HUES48 (cell line): ENCODE results near the gene ATP5F1E.

Experiments
- H3K27ac ChIP-seq: one replicate; pipeline ENCODE4 v1.7.0; 2013; ENCODE audit warnings: low read depth, low read length, inconsistent platforms
- H3K27me3 ChIP-seq: 2 replicates; pipeline ENCODE4 v1.6.1; 2013; ENCODE audit warnings: mild to moderate bottlenecking, low read length; ENCODE audit not compliant: control insufficient read depth, insufficient read depth
- H3K36me3 ChIP-seq: 2 replicates; pipeline ENCODE4 v1.6.1; 2013; ENCODE audit warnings: low read length; ENCODE audit not compliant: control insufficient read depth, insufficient read depth
- H3K4me1 ChIP-seq: 2 replicates; pipeline ENCODE4 v1.6.1; 2013; ENCODE audit warnings: mild to moderate bottlenecking, low read length; ENCODE audit not compliant: control insufficient read depth, insufficient read depth
- H3K4me3 ChIP-seq: 2 replicates; pipeline ENCODE4 v1.5.1; 2013; ENCODE audit warnings: mild to moderate bottlenecking, low read depth, low read length
- H3K9ac ChIP-seq: 2 replicates; pipeline ENCODE4 v1.6.1; 2013; ENCODE audit warnings: mild to moderate bottlenecking, low read depth, low read length, moderate library complexity
- H3K9me3 ChIP-seq: 2 replicates; pipeline ENCODE4 v1.6.1; 2013; ENCODE audit warnings: low read length; ENCODE audit not compliant: control insufficient read depth, insufficient read depth

ATP5F1E gene

DNA sequence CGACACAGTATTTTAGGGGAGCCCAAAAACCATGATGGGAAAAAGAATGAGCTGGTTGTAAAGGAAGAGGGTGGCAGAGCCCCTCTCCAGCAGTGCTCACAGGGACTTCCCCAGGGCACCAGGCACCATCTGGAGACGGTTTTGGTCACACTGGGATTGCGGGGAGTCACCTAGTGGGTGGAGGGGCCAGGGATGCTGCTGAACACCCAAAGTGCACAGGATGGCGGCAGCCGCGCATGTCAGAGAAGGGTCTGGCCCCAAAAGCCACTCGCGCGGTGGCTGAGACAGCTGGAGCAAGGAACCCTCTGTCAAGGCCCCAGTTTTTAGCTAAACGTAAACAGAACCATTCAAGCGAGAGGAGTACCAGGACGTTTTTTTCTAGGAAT lies 35.9 kb downstream of the ATP5F1E start:
- Histone ChIP-seq H3K4me3 (no peak overlapping the region), H3K4me1 (no peaks in the 10 kb centered on the region), H3K27me3 (no peaks in the 10 kb centered on the region), H3K27ac (no peak overlapping the region), H3K9ac (no peak overlapping the region), H3K9me3 (no peaks in the 10 kb centered on the region), H3K36me3 (peaks cover 65% of the 10 kb centered on the region)

DNA sequence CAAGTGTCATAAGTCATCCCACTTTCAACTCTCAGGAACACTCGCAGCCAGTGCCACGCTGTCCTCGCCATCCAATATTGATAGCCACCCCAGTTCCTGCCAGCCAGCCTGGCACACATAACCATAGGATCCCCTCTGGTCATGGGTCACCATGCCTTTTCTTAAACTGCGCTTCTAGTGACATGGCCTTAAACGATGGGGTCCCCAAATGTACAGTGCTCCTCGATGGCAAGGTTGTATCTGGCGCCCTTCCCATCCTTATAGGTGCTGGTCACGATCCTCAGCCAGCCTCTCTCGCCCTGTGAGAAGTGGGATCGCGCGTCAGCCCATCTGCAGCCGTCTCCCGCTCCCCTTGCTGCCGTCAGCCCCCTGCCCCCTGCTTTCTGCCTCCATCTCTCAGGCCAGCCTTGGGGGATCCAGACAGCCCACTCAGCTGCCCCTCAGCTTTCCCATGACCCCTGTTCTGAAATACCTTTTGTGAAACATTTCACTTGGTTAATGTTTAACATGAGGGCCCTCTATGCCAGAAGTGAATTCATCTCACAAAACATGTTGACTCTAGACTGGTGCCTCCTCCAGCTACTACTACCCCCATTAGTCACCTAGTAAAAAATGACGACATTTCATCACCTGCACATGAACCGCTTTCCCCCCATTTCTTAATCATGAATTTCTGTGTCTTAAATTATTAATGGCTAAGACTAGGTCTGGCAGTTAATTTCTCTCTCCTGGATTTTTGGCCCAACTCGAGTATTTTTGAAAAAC lies 36.5 kb downstream of the ATP5F1E start:
- Histone ChIP-seq H3K9ac (no peak overlapping the region), H3K4me3 (no peak overlapping the region), H3K4me1 (no peaks in the 10 kb centered on the region), H3K36me3 (peaks cover 70% of the 10 kb centered on the region), H3K27ac (no peak overlapping the region), H3K27me3 (no peaks in the 10 kb centered on the region), H3K9me3 (no peaks in the 10 kb centered on the region)

DNA sequence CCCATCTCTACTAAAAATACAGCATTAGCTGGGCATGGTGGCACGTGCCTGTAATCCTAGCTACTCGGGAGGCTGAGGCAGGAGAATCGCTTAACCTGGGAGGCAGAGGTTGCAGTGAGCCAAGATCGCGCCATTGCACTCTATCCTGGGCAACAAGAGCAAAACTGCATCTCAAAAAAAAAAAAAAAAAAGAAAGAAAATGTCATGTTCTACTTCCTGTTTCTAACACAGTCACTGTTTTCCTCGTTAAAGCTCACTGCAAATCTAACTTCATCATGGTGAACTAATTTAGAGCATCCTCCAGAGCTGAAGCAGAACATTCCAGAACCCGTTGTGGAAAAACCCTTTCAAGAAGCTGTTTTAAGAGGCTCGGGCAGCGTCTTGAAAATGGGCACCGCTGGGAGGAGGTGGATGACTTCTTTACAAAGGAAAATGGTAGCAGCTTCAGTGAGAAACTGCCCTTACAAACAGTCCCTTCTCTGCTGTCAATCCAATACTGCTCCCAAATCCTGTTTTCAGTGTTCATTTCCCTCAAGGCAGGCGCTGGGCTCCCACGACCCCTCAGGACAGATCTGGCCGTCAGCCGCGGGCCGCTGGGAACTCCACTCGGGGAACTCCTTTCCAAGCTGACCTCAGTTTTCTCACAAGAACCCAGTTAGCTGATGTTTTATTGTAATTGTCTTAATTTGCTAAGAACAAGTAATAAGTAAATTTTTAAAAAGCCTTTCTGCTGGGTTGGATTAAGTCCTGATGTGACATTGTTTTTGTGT lies 37.6 kb downstream of the ATP5F1E start:
- H3K4me3 ChIP-seq: no peak overlapping the region
- H3K27me3 ChIP-seq: no peaks in the 10 kb centered on the region
- no peaks in the 10 kb centered on the region for H3K9me3 ChIP-seq
- H3K9ac ChIP-seq: no peak overlapping the region
- H3K36me3 ChIP-seq: peaks cover 79% of the 10 kb centered on the region
- no peaks in the 10 kb centered on the region for H3K4me1 ChIP-seq
- H3K27ac ChIP-seq: no peak overlapping the region

- no peak overlapping the region for H3K27ac ChIP-seq
- no peak overlapping the region for H3K9ac ChIP-seq
- no peaks in the 10 kb centered on the region for H3K9me3 ChIP-seq
- H3K27me3 ChIP-seq: no peaks in the 10 kb centered on the region
- H3K36me3 ChIP-seq: peaks cover 89% of the 10 kb centered on the region
- no peaks in the 10 kb centered on the region for H3K4me1 ChIP-seq
- no peak overlapping the region for H3K4me3 ChIP-seq
Measured at GRCh38 chr20:58993332-58994248, 38.5 kb downstream of the ATP5F1E start.

GRCh38 chr20:58992911-58993310 lies 39.2 kb downstream of the ATP5F1E start:
- Histone ChIP-seq H3K27me3 (no peaks in the 10 kb centered on the region), H3K36me3 (peaks cover 96% of the 10 kb centered on the region), H3K27ac (no peak overlapping the region), H3K9ac (no peak overlapping the region), H3K9me3 (no peaks in the 10 kb centered on the region), H3K4me1 (no peaks in the 10 kb centered on the region), H3K4me3 (no peak overlapping the region)

- Histone ChIP-seq H3K36me3 (peaks cover 98% of the 10 kb centered on the region), H3K4me3 (no peak overlapping the region), H3K27ac (no peak overlapping the region), H3K9me3 (no peaks in the 10 kb centered on the region), H3K9ac (no peak overlapping the region), H3K27me3 (no peaks in the 10 kb centered on the region), H3K4me1 (no peaks in the 10 kb centered on the region)
Measured at GRCh38 chr20:58991715-58992114, 40.4 kb downstream of the ATP5F1E start.

DNA sequence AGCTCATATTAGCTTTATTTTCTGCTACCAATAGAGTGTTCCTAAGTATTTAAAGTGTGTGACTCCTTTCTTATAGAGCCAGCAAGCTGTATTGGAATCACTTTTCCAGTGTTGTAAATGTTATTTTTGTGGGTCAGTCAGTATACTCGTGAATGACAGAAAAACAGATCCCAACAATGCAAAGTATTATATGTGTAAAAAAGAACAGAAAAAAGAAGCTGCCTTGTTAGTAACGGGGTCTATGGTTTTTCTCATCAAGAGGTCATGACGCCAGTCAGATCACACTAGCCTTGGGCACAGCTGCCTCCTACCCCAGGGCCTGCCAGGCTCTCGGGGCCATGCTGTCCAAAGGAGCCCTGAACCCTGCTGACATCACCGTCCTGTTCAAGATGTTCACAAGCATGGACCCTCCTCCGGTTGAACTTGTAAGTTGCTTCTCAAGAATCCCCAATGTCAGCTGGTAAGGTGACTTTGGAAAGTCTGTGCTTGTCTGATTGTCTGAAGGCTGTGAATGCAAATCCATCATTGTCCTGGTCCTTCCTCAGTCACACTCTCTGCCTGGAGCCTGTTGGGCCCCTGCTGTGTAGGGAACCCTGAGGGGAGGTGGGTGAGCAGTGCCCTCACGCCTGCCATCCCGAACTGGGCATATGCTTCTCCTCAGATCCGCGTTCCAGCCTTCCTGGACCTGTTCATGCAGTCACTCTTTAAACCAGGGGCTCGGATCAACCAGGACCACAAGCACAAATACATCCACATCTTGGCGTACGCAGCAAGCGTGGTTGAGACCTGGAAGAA lies 41.3 kb downstream of the ATP5F1E start:
- H3K27ac ChIP-seq: no peak overlapping the region
- H3K9ac ChIP-seq: no peak overlapping the region
- no peak overlapping the region for H3K4me3 ChIP-seq
- peaks cover 98% of the 10 kb centered on the region for H3K36me3 ChIP-seq
- H3K4me1 ChIP-seq: no peaks in the 10 kb centered on the region
- no peaks in the 10 kb centered on the region for H3K9me3 ChIP-seq
- no peaks in the 10 kb centered on the region for H3K27me3 ChIP-seq

- Histone ChIP-seq H3K9me3 (no peaks in the 10 kb centered on the region), H3K4me1 (no peaks in the 10 kb centered on the region), H3K4me3 (no peak overlapping the region), H3K27ac (no peak overlapping the region), H3K27me3 (no peaks in the 10 kb centered on the region), H3K9ac (no peak overlapping the region), H3K36me3 (peaks cover 84% of the 10 kb centered on the region)
Measured at GRCh38 chr20:58989196-58989595, 42.9 kb downstream of the ATP5F1E start.

GRCh38 chr20:58988565-58988882 lies 43.6 kb downstream of the ATP5F1E start:
- no peak overlapping the region for H3K27ac ChIP-seq
- H3K9me3 ChIP-seq: no peaks in the 10 kb centered on the region
- H3K27me3 ChIP-seq: no peaks in the 10 kb centered on the region
- no peaks in the 10 kb centered on the region for H3K4me1 ChIP-seq
- H3K9ac ChIP-seq: no peak overlapping the region
- H3K4me3 ChIP-seq: no peak overlapping the region
- peaks cover 77% of the 10 kb centered on the region for H3K36me3 ChIP-seq

DNA sequence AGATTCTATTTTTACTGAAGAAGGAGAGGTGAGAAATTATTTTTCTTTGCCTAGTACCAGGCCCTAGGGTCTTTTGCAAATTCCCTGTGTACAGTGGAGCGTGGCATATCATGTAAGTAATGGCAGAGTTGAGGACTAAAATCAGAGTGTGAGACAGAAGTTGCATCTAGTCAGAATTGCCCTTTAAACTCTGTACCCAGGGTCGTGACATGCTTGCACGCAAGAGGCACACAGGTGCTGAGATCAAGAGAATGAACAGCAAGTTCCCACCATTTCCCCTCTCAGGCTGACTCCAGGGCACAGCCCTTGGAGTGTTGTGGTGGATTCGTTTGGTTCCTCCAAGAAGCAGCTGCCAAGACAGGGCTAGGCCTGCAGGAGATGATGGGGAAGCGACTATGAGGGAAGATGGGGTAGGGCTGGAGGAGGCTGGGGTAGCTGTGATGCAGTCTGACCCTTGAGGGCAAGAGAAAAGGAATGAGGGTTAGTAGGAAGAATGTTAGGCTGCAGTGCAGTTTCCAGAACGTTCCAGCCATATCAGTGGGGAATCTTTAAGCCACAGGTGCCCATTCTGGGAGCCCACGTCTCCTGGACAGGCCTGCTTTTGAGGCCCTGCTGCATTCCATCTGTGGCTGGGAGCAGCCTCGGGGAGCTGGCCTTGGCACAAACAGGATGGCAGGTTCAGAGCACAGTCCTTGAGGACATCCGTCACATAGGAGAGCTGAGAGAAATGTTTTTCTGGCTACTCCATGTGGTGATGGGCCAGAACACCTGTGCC lies 44.2 kb downstream of the ATP5F1E start:
- no peak overlapping the region for H3K27ac ChIP-seq

More for the DNA sequence above, 44.2 kb downstream of the ATP5F1E start:
- peaks cover 72% of the 10 kb centered on the region for H3K36me3 ChIP-seq
- H3K4me3 ChIP-seq: no peak overlapping the region
- no peaks in the 10 kb centered on the region for H3K27me3 ChIP-seq
- no peaks in the 10 kb centered on the region for H3K9me3 ChIP-seq
- no peaks in the 10 kb centered on the region for H3K4me1 ChIP-seq
- no peak overlapping the region for H3K9ac ChIP-seq
